Loucy (cell line): Measurements from ENCODE around the gene KRTAP13-3.

Experiments used
- H2AFZ ChIP-seq: fragments of 200-600 bp; sonication (generic); 2 replicates; pipeline ENCODE4 v1.6.0; 2016; ENCODE audit warnings: antibody characterized with exemption, mild to moderate bottlenecking, low read length, moderate library complexity
- H3F3A ChIP-seq: fragments of 200-600 bp; 2 replicates; pipeline ENCODE4 v1.6.0; 2016; ENCODE audit warnings: antibody characterized with exemption, low read depth, mild to moderate bottlenecking
- H3K27me3 ChIP-seq: fragments of 200-600 bp; sonication (generic); 2 replicates; pipeline ENCODE4 v1.6.1; 2014; ENCODE audit warnings: low read length, mild to moderate bottlenecking; ENCODE audit not compliant: insufficient read depth, poor library complexity, severe bottlenecking
- H3K36me3 ChIP-seq: fragments of 200-600 bp; sonication (generic); 2 replicates; pipeline ENCODE4 v1.6.1; 2016; ENCODE audit warnings: low read length; ENCODE audit not compliant: insufficient read depth
- H3K4me1 ChIP-seq: fragments of 200-600 bp; sonication (generic); 2 replicates; pipeline ENCODE4 v1.5.1; 2014; ENCODE audit warnings: low read length, mild to moderate bottlenecking; ENCODE audit not compliant: insufficient read depth, poor library complexity, severe bottlenecking
- H3K4me2 ChIP-seq: fragments of 200-600 bp; sonication (generic); 2 replicates; pipeline ENCODE4 v1.6.0; 2014; ENCODE audit warnings: antibody characterized with exemption, low read length, low read depth, mild to moderate bottlenecking; ENCODE audit not compliant: poor library complexity, severe bottlenecking
- H3K4me3 ChIP-seq: fragments of 200-600 bp; sonication (generic); 2 replicates; pipeline ENCODE4 v1.5.1; 2014; ENCODE audit warnings: low read length, mild to moderate bottlenecking, mixed read lengths; ENCODE audit not compliant: poor library complexity, severe bottlenecking
- H3K79me2 ChIP-seq: fragments of 200-600 bp; sonication (generic); 2 replicates; pipeline ENCODE4 v1.6.1; 2014; ENCODE audit warnings: low read length; ENCODE audit not compliant: insufficient read depth
- H3K9ac ChIP-seq: fragments of 200-600 bp; sonication (generic); 2 replicates; pipeline ENCODE4 v1.6.0; 2014; ENCODE audit warnings: mild to moderate bottlenecking, low read depth, low read length, moderate library complexity; ENCODE audit not compliant: poor library complexity, severe bottlenecking
- H3K9me2 ChIP-seq: fragments of 200-600 bp; sonication (generic); replicated peaks from 2 replicates; pipeline ENCODE4 v1.6.1; 2016; ENCODE audit warnings: low read depth, low read length, mixed read lengths
- H3K9me3 ChIP-seq: fragments of 200-600 bp; sonication (generic); 2 replicates; pipeline ENCODE4 v1.6.1; 2014; ENCODE audit warnings: mild to moderate bottlenecking, antibody characterized with exemption, low read length, low read depth; ENCODE audit not compliant: insufficient read depth
- H4K20me1 ChIP-seq: fragments of 200-600 bp; sonication (generic); 2 replicates; pipeline ENCODE4 v1.6.0; 2014; ENCODE audit warnings: antibody characterized with exemption, low read length, mild to moderate bottlenecking; ENCODE audit not compliant: insufficient read depth, poor library complexity, severe bottlenecking
- CTCF ChIP-seq: fragments of 200-600 bp; sonication (generic); conservative IDR thresholded peaks from 2 replicates; pipeline ENCODE4 v1.5.1; 2014; ENCODE audit warnings: mild to moderate bottlenecking, antibody characterized with exemption, low read length
- EZH2phosphoT487 ChIP-seq: fragments of 200-600 bp; IDR thresholded peaks from 2 replicates; pipeline ENCODE4 v1.6.1; 2018; ENCODE audit warnings: antibody characterized with exemption, mild to moderate bottlenecking, moderate library complexity, borderline replicate concordance

The KRTAP13-3 gene

GRCh38 chr21:30391492-30392025 is 34.2 kb downstream of the KRTAP13-3 start:
- Histone ChIP-seq H4K20me1 (no peaks in the 10 kb centered on the region), H3K36me3 (no peaks in the 10 kb centered on the region), H3K4me3 (no peak overlapping the region), H3K9ac (no peak overlapping the region), H3K79me2 (no peaks in the 10 kb centered on the region), H2AFZ (no peak overlapping the region), H3K9me2 (no peaks in the 10 kb centered on the region), H3F3A (no peaks in the 10 kb centered on the region), H3K27me3 (no peaks in the 10 kb centered on the region), H3K4me1 (no peaks in the 10 kb centered on the region), H3K4me2 (no peak overlapping the region), H3K9me3 (no peaks in the 10 kb centered on the region)
- TF ChIP-seq EZH2phosphoT487 (no peak), CTCF (no peak)

- Histone ChIP-seq H3K9me2 (no peaks in the 10 kb centered on the region), H3K27me3 (no peaks in the 10 kb centered on the region)
Observed at GRCh38 chr21:30382201-30382600, 43.5 kb downstream of the KRTAP13-3 start.

More at GRCh38 chr21:30382201-30382600, 43.5 kb downstream of the KRTAP13-3 start:
- Histone ChIP-seq H3K9me3 (no peaks in the 10 kb centered on the region), H3F3A (no peaks in the 10 kb centered on the region), H2AFZ (no peak overlapping the region), H3K9ac (no peak overlapping the region), H3K4me2 (no peak overlapping the region), H3K79me2 (no peaks in the 10 kb centered on the region), H3K36me3 (no peaks in the 10 kb centered on the region), H3K4me1 (no peaks in the 10 kb centered on the region), H3K4me3 (no peak overlapping the region), H4K20me1 (no peaks in the 10 kb centered on the region)
- TF ChIP-seq EZH2phosphoT487 (no peak), CTCF (no peak)
